ENCODE data around the gene CYP2W1.

Gene CYP2W1

GRCh38 chr7:985915-986741 is 3.1 kb downstream of the CYP2W1 start:
- peak; percentile 64 for DNase-seq (ENCODE audit: low read depth)
- TF ChIP-seq MYC (IDR thresholded peaks at IDR 0.05; ENCODE audit: low read depth, low read length) (no peak), MAX (IDR thresholded peaks at IDR 0.05; ENCODE audit: low read depth, low read length) (no peak), POLR2A (IDR thresholded peaks at IDR 0.05; ENCODE audit: extremely low read depth, insufficient read length) (no peak), CTCF (IDR thresholded peaks at IDR 0.05; ENCODE audit: low read depth, low read length) (no peak)
- no peak overlapping the region for H3K4me3 ChIP-seq (ENCODE audit: low read depth, low read length)

GRCh38 chr7:986766-987751 is 4.1 kb downstream of the CYP2W1 start:
- TF ChIP-seq MYC (IDR thresholded peaks at IDR 0.05; ENCODE audit: low read depth, low read length) (no peak), CTCF (IDR thresholded peaks at IDR 0.05; ENCODE audit: low read depth, low read length) (no peak), POLR2A (IDR thresholded peaks at IDR 0.05; ENCODE audit: extremely low read depth, insufficient read length) (no peak), MAX (IDR thresholded peaks at IDR 0.05; ENCODE audit: low read depth, low read length) (no peak)
- no peak for DNase-seq (ENCODE audit: low read depth)
- H3K4me3 ChIP-seq (ENCODE audit: low read depth, low read length) = no peak overlapping the region

- TF ChIP-seq MAX (IDR thresholded peaks at IDR 0.05; ENCODE audit: low read depth, low read length) (no peak), MYC (IDR thresholded peaks at IDR 0.05; ENCODE audit: low read depth, low read length) (no peak), CTCF (IDR thresholded peaks at IDR 0.05; ENCODE audit: low read depth, low read length) (no peak), POLR2A (IDR thresholded peaks at IDR 0.05; ENCODE audit: extremely low read depth, insufficient read length) (no peak)
- DNase-seq (ENCODE audit: low read depth) = no peak
- H3K4me3 ChIP-seq (ENCODE audit: low read depth, low read length) = no peak overlapping the region
Observed at GRCh38 chr7:987909-988308, 4.9 kb downstream of the CYP2W1 start.

GRCh38 chr7:988426-988911 is 5.5 kb downstream of the CYP2W1 start:
- no peak overlapping the region for H3K4me3 ChIP-seq (ENCODE audit: low read depth, low read length)
- TF ChIP-seq MAX (IDR thresholded peaks at IDR 0.05; ENCODE audit: low read depth, low read length) (no peak), MYC (IDR thresholded peaks at IDR 0.05; ENCODE audit: low read depth, low read length) (no peak), POLR2A (IDR thresholded peaks at IDR 0.05; ENCODE audit: extremely low read depth, insufficient read length) (no peak), CTCF (IDR thresholded peaks at IDR 0.05; ENCODE audit: low read depth, low read length) (no peak)
- DNase-seq (ENCODE audit: low read depth) = no peak

GRCh38 chr7:988963-989529 is 6.1 kb downstream of the CYP2W1 start:
- no peak for DNase-seq (ENCODE audit: low read depth)
- TF ChIP-seq MYC (IDR thresholded peaks at IDR 0.05; ENCODE audit: low read depth, low read length) (no peak), CTCF (IDR thresholded peaks at IDR 0.05; ENCODE audit: low read depth, low read length) (no peak)

More at GRCh38 chr7:988963-989529, 6.1 kb downstream of the CYP2W1 start:
- H3K4me3 ChIP-seq (ENCODE audit: low read depth, low read length) = no peak overlapping the region
